ENCODE data around the gene DRG1. TPM values are rescaled to one million over a fixed set of nuclear protein-coding genes. Genes with fewer than 3 reads are reported as not detected.
"Not testable (repeated sequence)": the region's sequence is repeated elsewhere in the genome, so short reads cannot be mapped to it uniquely, and the experiment has no call there.

The DRG1 gene
- polyA plus RNA-seq (2013, experiment 1 of 2; ENCODE audit: insufficient read length) = 59.3 TPM
- polyA plus RNA-seq (2013, experiment 2 of 2; ENCODE audit: insufficient read length) = 67.8 TPM

DNA sequence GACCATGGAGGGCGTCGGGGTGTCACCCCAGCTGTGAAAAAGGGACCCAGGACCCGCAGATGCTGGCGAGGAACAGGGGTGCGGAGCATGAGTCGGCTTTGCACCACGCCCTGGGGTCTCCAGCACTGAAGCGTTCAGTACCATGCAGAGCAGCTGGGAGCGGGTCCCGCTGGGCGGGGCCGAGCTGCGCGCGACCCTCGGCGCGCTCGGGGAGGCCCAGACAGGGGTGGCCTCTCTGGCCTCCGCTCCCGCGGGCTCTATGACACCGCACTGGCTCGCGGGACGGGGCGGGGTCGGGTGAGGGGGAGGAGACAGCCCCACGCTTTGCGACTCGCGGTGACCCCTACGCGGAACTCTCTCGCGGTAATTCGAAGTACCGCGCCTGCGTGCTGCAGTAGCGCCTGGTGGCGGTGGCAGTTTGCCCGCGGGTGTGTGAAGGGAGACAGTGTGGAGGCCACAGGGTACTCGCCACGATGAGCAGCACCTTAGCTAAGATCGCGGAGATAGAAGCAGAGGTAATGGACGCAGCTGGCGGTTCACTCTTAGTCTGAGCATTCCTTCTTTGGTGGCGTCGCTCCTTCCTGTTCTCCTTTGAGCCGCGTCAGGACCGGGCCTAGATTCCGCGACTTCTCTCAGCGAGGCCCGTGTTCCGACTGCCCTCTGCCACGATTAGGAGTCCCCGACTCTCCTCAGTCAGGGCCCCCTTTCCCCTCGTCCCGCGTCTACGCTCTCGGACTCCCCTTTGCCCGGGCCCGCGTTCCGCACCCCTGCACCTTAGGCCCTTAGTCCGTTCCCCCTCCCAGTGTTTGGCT, at the start of gene DRG1:
Gene DRG1 (plus strand): TSS at position 394 of the 812 bp plus-strand sequence. CDS start 80 bp downstream, at position 474.
- DNase-seq = peak; percentile 97

DNA sequence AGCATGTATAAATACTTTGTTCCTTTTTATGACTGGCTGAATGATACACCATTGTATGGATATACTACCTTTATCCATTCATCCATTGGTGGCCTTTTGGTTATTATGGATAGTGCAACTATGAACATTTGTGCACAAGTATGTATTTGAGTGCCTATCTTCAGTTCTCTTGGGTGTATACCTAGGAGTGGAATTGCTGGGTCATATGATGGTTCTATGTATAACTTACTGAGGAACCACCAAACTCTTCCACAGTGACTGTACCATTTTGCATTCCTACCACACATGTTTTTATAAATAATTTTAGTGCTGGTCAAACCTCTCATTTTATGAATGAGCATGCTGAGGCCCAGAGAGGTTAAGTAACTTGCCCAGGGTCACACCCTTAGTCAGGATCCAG, 49.4 kb upstream of the DRG1 start:
- DNase-seq = no peak

GRCh38 chr22:31350410-31350863, 49.0 kb upstream of the DRG1 start:
- peak; percentile 18 for DNase-seq

DNA sequence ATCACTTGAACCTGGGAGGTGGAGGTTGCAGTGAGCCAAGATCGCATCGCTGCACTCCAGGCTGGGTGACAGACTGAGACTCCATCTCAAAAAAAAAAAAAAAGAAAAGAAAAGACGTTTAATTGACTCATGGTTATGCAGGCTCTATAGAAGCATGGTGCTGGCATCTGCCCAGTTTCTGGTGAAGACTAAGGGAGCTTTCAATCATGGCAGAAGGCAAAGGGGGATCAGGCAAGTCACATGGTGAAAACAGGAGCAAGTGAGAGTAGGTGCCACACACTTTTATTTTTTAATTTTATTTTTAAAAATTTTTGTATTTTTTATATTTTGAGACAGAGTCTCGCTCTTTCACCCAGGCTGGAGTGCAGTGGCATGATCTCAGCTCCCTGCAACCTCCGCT, 44.9 kb upstream of the DRG1 start:
- DNase-seq = no peak

DNA sequence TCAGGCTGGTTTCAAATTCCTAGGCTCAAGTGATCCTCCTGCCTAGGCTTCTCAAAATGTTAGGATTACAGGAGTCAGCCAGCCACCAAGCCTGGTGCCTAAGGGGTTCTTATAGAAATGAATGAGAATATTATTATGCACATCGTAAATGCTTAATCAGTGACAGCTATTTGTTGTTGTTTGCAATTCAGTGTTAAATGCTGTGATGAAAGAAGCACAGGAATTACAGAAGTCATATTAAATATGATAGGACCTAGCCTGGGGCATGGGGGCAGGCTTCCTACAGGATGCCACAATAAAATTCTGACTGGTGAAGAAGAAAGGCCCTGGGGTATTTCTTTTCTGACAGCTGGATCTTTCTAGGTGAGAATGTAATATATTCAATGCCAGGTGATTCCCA, 39.4 kb upstream of the DRG1 start:
- no peak for DNase-seq

DNA sequence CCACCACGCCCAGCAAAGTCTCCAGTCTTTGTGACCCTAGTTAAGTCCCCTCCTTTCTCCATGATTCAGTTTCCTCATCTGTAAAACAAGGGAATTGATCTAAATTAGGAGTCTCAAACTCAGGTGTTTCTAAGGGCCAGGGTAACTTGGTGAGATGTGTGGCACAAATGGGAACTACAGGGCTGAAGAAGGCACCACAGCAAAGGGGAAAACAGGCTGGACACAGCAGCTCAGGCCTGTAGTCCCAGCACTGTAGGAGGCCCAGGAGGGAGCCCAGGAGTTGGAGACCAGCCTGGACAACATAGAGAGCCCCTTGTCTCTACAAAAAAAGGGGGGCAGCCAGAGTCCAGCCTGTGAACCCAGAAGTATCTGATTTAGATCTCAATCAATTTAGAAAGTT, 37.7 kb upstream of the DRG1 start:
- DNase-seq = no peak

GRCh38 chr22:31363885-31364465, 35.4 kb upstream of the DRG1 start:
- DNase-seq = no peak

GRCh38 chr22:31367426-31367825, 32.0 kb upstream of the DRG1 start:
- no peak for DNase-seq

- no peak for DNase-seq
Observed at GRCh38 chr22:31377612-31378011, 21.8 kb upstream of the DRG1 start.

DNA sequence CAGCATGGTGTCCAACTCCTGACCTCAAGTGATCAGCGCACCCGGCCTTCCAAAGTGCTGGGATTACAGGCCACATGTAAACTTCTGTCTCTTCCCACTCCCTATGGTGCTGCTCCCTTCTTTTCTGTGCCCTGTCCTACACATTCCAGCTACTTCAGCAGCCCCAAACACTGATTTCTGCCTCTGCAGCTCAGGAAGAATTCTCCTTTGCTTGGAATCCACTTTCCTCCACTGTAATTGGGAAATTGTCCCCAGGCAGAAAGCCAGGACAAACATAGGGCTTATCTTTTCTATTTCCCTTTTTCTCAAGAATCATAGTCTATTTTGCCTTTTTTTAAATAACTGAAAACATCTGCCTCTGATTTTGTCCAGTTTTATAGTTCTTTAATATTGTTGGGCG, 21.3 kb upstream of the DRG1 start:
- DNase-seq = peak; percentile 46

DNA sequence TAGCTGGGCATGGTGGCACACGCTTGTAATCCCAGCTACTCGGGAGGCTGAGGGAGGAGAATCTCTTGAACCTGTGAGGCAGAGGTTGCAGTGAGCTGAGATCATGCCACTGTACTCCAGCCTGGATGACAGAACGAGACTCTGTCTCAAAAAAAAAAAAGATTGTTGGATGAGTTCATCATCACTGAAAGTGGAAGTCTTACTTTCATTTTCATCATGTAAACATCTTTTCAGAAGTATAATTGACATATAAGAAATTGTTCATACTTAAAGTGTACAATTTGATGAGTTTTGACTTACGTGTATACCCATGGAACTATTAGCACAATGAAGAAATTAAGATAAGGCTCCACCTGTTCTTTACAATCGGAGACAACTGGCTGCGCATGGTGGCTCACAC, 20.8 kb upstream of the DRG1 start:
- not testable (repeated sequence) for DNase-seq

DNA sequence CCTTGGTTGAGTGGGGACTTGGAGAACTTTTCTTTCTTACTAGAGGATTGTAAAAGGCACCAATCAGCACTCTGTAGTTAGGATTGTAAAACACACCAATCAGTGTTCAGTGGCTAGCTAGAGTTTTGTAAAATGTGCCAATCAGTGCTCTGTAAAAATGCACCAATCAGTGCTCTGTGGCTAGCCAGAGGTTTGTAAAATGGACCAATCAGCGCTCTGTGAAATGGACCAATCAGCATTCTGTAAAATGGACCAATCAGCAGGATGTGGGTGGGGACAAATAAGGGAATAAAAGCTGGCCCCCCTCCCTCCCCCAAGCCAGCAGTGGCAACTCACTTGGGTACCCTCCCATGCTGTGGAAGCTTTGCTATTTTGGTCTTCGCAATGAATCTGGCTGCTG, 5.5 kb upstream of the DRG1 start:
- peak; percentile 27 for DNase-seq

DNA sequence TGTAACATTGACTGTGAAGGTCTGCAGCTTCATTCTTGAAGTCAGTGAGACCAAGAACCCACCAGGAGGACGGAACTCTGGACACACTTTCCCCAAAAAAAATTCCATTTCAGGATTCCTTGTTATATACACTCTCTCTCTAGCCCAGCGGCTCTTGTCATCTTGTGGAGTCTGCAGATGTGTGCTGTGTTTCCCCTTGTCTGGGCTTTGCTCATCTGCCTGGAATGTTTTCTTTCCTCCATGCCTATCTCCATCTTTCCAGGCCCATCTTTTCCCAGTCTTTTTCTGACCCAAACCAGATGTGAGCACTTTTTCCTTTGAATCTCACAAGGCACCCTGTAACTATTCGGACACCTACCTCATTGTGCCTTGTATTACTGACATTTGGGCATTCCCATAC, 5.1 kb upstream of the DRG1 start:
- peak; percentile 73 for DNase-seq

DNA sequence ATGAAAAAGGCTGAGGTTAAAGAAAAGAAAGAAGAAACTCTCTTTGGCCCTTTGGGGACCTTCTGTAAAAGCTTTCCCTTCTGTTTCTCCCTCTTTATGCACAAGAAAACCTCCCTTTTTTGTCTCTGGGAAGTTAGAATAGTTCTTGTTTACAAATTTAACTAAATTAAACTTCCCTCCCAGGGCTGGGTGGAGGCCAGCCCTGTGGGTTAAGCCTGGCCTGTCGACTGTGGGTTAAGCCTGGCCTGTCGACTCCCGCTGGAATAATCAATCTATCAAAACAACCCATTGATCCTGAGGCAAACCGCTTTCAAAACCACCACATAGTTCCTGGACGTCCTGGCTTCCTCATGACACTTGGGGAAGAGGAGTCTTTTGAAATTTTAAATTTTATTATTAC, 1.2 kb upstream of the DRG1 start:
- no peak for DNase-seq

DNA sequence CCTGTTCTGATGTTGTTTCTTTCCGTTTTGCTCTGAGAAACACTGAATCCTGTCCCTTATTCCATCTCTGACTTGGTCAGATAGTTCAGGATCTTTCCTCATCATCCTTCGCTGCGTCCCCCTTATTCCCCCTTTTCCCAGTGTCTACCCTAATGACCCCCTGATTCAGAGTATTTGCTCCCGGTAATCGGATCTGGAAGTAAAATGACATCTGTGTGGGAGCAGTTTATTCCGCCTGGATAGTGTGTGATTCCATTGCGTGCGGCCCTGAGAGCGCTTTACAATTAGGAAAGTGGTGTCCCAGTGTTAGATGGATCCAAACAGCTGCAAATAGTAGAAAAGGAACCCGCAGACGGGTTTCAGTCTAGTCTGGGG, 606 bp downstream of the DRG1 start:
- DNase-seq = no peak

DNA sequence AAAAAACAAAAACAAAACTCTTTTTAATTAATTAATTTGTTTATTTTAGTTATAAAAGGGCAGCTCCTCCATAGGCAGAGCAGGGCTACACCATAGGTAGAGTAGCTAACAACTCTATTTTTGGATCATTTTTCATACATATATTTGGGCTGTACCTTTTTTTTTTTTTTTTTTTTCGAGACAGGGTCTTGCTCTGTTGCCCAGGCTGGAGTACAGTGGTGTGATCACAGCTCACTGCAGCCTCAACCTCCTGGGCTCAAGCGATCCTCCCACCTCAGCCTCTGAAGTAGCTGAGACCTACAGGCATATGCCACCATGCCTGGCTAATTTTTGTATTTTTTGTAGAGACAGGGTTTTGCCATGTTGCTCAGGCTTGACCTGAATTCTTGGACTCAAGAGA, 2.9 kb downstream of the DRG1 start:
- not testable (repeated sequence) for DNase-seq

- DNase-seq = no peak
Observed at GRCh38 chr22:31425331-31426050, 26.1 kb downstream of the DRG1 start.

GRCh38 chr22:31431950-31432349, 32.5 kb downstream of the DRG1 start:
- no peak for DNase-seq

DNA sequence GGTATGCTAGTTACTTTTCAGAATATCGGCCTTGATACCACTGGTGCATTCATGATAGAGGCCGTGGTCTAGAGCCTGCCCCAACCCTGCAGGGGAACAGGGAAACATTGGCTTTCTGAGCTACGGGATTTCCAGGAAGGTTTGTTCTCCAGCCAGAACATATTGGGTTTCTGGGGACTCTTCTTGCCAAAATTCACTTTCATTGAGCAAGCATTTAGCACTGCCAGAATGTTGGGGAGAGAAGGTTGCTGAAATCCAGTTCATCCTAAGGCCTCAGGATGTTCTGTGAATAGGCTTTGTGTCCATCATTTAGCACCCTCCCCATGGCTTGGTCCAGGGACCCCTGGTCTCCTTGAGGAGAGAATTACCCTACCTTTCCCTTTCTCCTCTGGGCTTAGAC, 36.7 kb downstream of the DRG1 start:
- no peak for DNase-seq

DNA sequence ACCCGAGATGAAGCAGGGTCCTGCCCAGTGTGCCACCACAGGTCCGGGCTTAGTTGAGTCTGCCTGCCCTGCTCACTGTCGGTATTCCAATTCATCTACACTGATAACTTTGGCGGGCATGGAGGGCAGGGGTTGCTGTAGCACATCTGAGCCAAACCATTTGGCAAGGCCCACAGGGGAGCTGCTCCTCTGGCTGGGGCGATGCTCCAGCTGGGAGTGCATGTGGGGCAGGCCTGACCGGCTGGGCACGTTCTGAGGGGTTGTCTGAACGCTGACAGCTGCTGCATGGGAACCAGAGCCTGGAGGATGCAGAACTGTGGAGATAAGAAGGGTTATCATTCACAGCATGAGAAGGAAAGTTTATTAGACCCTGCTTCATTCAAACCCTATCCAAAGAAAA, 40.4 kb downstream of the DRG1 start:
- no peak for DNase-seq

DNA sequence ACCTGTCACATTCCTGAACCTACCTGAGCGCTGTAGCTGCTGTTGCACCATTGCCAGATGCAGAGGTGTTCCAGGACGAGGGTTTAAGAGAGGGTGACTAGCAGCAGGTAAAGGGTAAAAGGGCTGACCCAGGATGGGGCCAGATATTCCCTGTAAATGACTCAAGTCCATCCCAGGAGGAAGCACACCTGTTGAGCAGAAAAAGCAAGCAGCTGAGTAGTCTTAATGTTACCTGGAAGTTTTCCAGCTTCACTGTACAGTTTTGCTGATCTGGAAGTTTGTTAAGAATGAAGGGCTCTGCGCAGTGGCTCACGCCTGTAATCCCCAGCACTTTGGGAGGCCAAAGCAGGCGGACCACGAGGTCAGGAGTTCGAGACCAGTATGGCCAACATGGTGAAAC, 41.3 kb downstream of the DRG1 start:
- DNase-seq = no peak

DNA sequence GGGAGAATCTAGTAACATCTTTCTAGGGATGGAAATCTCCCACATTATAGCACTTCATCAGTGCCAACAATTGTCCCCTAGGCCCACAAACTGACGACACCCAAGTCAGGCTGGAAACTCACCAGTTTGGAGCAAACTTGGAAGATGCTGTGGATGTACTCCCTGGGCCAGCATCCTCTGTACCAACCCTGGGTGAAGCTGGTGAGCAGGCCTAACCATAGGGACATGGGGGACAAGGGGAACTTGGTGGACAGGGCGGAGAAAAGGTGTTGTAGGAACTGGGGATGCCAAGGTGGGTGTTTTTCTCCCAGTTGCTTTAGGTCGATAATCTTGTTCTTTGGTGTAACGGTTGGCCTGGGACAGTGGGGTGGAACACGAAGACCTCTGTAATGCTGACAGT, 42.2 kb downstream of the DRG1 start:
- no peak for DNase-seq

- DNase-seq = no peak
Observed at GRCh38 chr22:31442768-31443489, 43.5 kb downstream of the DRG1 start.
